Skeletal muscle satellite cell (primary cell): ENCODE data around the gene SLC6A3.
"Not testable (repeated sequence)": the region's sequence is repeated elsewhere in the genome, so short reads cannot be mapped to it uniquely, and the experiment has no call there.

ENCODE experiments used
- H3K27me3 ChIP-seq: 2 replicates; pipeline ENCODE4 v1.7.0; 2013; ENCODE audit warnings: low read length; ENCODE audit not compliant: control insufficient read depth, insufficient read depth
- H3K36me3 ChIP-seq: 2 replicates; pipeline ENCODE4 v1.7.0; 2013; ENCODE audit warnings: mild to moderate bottlenecking, control low read depth, low read length; ENCODE audit not compliant: insufficient read depth
- H3K4me1 ChIP-seq: 2 replicates; pipeline ENCODE4 v1.7.0; 2013; ENCODE audit warnings: low read length; ENCODE audit not compliant: control insufficient read depth, insufficient read depth
- H3K4me2 ChIP-seq: 2 replicates; pipeline ENCODE4 v1.7.0; 2013; ENCODE audit warnings: mild to moderate bottlenecking, low read length
- H3K4me3 ChIP-seq: 2 replicates; pipeline ENCODE4 v1.7.0; 2013; ENCODE audit warnings: low read length
- H3K9ac ChIP-seq: 2 replicates; pipeline ENCODE4 v1.7.0; 2013; ENCODE audit warnings: mild to moderate bottlenecking, low read depth, low read length, moderate library complexity
- H3K9me3 ChIP-seq: replicated peaks from 2 replicates; pipeline ENCODE4 v1.7.0; 2013; ENCODE audit warnings: mild to moderate bottlenecking, control low read depth, low read length

SLC6A3 gene

DNA sequence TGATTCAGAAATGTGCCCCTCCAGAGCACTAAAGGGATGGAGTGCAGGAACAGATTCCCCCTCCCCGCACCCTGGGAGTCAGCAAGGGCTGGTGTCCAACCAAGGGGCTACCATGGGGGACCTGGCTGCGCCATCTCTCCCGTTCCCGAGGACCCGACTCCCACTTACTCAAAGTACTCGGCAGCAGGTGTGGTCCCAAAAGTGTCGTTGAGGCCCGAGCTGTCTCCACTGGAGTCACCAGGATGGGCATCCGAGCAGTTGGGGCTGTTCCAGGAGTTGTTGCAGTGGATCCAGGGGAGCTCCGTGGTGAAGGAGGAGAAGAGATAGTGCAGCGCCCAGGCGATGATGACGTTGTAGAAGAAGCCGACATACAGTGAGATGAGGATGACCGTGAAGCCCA, 12.9 kb downstream of the SLC6A3 start:
- no peaks in the 10 kb centered on the region for H3K36me3 ChIP-seq
- no peak overlapping the region for H3K4me2 ChIP-seq
- no peak overlapping the region for H3K4me3 ChIP-seq
- no peaks in the 10 kb centered on the region for H3K4me1 ChIP-seq
- H3K9me3 ChIP-seq, result peaks cover 10% of the 10 kb centered on the region
- no peaks in the 10 kb centered on the region for H3K27me3 ChIP-seq
- H3K9ac ChIP-seq, result no peak overlapping the region

DNA sequence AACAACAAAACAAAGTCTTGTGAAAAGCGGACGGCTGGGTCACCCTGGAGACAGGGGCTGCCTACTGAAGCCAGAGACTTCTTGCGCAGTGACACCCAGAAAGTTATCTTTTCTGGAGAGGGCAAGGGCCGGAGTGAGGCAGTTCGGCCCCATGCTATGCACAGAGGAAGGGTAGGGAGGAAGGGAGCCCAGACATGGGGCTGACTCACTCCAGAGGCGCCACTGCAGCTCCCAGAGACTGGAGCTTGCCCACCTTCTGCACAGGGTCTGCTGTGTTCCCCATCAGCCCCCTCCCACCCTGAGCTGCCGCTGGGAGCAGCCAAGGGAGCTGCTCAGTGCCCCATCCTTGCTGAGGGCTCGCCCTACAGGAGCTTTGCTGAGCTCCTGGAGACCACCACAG, 13.3 kb downstream of the SLC6A3 start:
- Histone ChIP-seq H3K36me3 (no peaks in the 10 kb centered on the region), H3K9ac (no peak overlapping the region), H3K27me3 (no peaks in the 10 kb centered on the region), H3K9me3 (peaks cover 10% of the 10 kb centered on the region), H3K4me2 (no peak overlapping the region), H3K4me1 (no peaks in the 10 kb centered on the region), H3K4me3 (no peak overlapping the region)

GRCh38 chr5:1431021-1431811, 14.0 kb downstream of the SLC6A3 start:
- no peaks in the 10 kb centered on the region for H3K27me3 ChIP-seq
- H3K9me3 ChIP-seq, result peaks cover 10% of the 10 kb centered on the region
- no peaks in the 10 kb centered on the region for H3K36me3 ChIP-seq
- H3K4me1 ChIP-seq, result no peaks in the 10 kb centered on the region
- H3K4me3 ChIP-seq, result no peak overlapping the region
- no peak overlapping the region for H3K4me2 ChIP-seq
- no peak overlapping the region for H3K9ac ChIP-seq

DNA sequence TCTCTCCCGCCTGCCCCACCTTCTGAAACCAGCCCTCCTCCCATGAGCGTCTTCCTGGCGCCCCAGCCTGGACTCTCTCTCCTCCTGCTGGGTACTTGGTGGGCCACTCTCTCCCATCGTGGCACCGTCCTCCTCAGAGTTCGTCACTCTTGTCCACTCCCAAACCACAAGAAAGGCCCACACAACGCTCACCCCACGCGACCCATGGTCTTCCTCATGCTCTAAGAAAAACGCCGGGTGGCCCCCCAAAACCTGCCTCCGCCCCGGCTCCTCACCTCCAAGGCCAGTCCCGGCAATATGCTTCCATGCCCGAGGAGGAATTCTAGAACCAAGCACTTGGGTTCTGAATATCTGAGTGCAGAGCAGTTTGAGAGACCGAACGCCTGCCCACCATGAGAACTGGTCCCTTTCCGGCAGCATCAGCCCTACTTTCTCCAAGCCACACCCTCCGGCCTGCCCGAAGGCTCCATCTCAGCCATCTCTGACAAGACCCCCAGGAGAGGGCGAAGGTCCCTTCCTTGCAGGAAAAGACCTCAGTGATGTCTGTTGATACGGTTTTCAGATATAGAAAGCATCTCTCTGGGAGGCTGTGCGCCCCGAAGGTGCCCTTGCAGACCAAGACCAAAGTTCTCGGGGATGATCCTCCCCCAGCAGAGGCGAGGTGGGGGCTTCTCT, 15.0 kb downstream of the SLC6A3 start:
- Histone ChIP-seq H3K27me3 (peaks cover 2% of the 10 kb centered on the region), H3K9me3 (peaks cover 10% of the 10 kb centered on the region), H3K4me1 (no peaks in the 10 kb centered on the region), H3K4me3 (no peak overlapping the region), H3K4me2 (no peak overlapping the region), H3K36me3 (no peaks in the 10 kb centered on the region), H3K9ac (no peak overlapping the region)

- Histone ChIP-seq H3K4me2 (no peak overlapping the region), H3K9me3 (peaks cover 10% of the 10 kb centered on the region), H3K27me3 (peaks cover 2% of the 10 kb centered on the region), H3K4me1 (no peaks in the 10 kb centered on the region), H3K9ac (no peak overlapping the region), H3K36me3 (no peaks in the 10 kb centered on the region), H3K4me3 (no peak overlapping the region)
Measured at GRCh38 chr5:1429496-1429895, 15.7 kb downstream of the SLC6A3 start.

GRCh38 chr5:1429066-1429465, 16.2 kb downstream of the SLC6A3 start:
- Histone ChIP-seq H3K36me3 (no peaks in the 10 kb centered on the region), H3K27me3 (peaks cover 2% of the 10 kb centered on the region), H3K9me3 (peaks cover 10% of the 10 kb centered on the region), H3K4me2 (no peak overlapping the region), H3K4me1 (no peaks in the 10 kb centered on the region), H3K9ac (no peak overlapping the region), H3K4me3 (no peak overlapping the region)

- Histone ChIP-seq H3K9me3 (peaks cover 10% of the 10 kb centered on the region), H3K4me3 (no peak overlapping the region)
Measured at GRCh38 chr5:1428107-1428506, 17.1 kb downstream of the SLC6A3 start.

GRCh38 chr5:1424716-1425115, 20.5 kb downstream of the SLC6A3 start:
- H3K27me3 ChIP-seq, result peaks cover 7% of the 10 kb centered on the region
- no peak overlapping the region for H3K9ac ChIP-seq
- no peaks in the 10 kb centered on the region for H3K36me3 ChIP-seq
- H3K9me3 ChIP-seq, result peaks cover 10% of the 10 kb centered on the region
- H3K4me2 ChIP-seq, result no peak overlapping the region
- H3K4me1 ChIP-seq, result peaks cover 3% of the 10 kb centered on the region
- H3K4me3 ChIP-seq, result no peak overlapping the region

More at GRCh38 chr5:1428107-1428506, 17.1 kb downstream of the SLC6A3 start:
- no peaks in the 10 kb centered on the region for H3K4me1 ChIP-seq
- no peak overlapping the region for H3K4me2 ChIP-seq
- peaks cover 2% of the 10 kb centered on the region for H3K27me3 ChIP-seq
- no peaks in the 10 kb centered on the region for H3K36me3 ChIP-seq
- no peak overlapping the region for H3K9ac ChIP-seq

DNA sequence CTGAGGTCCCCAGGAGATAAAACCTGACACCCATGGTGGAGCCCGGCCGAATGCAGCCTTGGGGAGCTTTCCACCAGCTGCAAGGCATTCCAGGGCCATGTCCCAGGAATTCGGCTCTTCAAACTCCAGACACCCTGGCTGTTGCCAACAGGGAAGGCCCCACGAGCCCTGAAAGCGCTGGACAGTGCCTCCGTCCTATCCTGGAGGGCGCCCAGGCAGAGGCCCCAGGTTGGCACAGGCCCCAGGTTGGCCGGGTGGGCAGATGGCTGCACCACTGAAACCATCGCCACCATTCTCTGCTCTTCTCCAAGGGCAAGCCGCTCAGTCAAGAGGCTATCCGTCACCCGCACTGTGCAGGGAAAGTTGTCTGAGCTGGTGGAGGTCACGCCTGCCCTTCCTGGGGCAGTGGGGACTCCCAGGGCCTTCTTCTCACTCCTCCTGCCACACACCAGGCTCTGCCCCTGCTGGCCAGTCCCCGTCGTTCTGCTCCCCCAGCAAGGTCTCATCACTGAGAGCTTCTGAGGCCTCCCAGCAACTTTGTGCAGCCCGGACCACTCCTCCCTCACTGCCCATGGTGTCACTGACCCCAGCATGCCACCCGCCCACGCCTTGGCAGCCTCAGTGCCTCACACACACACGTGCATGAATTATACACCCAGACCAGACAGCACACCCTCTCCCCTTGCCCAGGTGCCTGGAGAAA, 21.2 kb downstream of the SLC6A3 start:
- peaks cover 3% of the 10 kb centered on the region for H3K4me1 ChIP-seq
- no peak overlapping the region for H3K4me3 ChIP-seq
- H3K4me2 ChIP-seq, result no peak overlapping the region
- H3K27me3 ChIP-seq, result peaks cover 7% of the 10 kb centered on the region
- H3K36me3 ChIP-seq, result no peaks in the 10 kb centered on the region
- peaks cover 8% of the 10 kb centered on the region for H3K9me3 ChIP-seq
- no peak overlapping the region for H3K9ac ChIP-seq

GRCh38 chr5:1422522-1422921, 22.7 kb downstream of the SLC6A3 start:
- not testable (repeated sequence) for H3K27me3 ChIP-seq, H3K9ac ChIP-seq, H3K4me3 ChIP-seq, H3K4me2 ChIP-seq, H3K4me1 ChIP-seq, H3K36me3 ChIP-seq, H3K9me3 ChIP-seq

GRCh38 chr5:1421521-1422341, 23.5 kb downstream of the SLC6A3 start:
- Histone ChIP-seq H3K36me3 (no peaks in the 10 kb centered on the region), H3K4me1 (peaks cover 3% of the 10 kb centered on the region), H3K4me2 (no peak overlapping the region), H3K9me3 (no peaks in the 10 kb centered on the region), H3K9ac (no peak overlapping the region), H3K27me3 (peaks cover 11% of the 10 kb centered on the region), H3K4me3 (no peak overlapping the region)
